CD8-positive, alpha-beta memory T cell (primary cell): ENCODE results near the gene AJM1. TPM values are rescaled to one million over a fixed set of nuclear protein-coding genes. Genes with fewer than 3 reads are reported as not detected.

Experiments
- CTCF ChIA-PET: fragments of 350-600 bp; sonication (Branson Sonifier 250); formaldehyde crosslinking; loops from one replicate; lab custom pipeline; 2021; ENCODE audit warnings: antibody characterized with exemption; lab: Charles Lee
- POLR2A ChIA-PET: fragments of 350-600 bp; sonication (Branson Sonifier 250); formaldehyde crosslinking; loops from one replicate; lab custom pipeline; 2021; ENCODE audit warnings: antibody characterized with exemption; lab: Charles Lee
- DNase-seq, 5 donors: peaks; one replicate each; pipeline versions ENCODE4 v3.0.0 to v3.0.0-alpha.2; 2020 to 2022; ENCODE audit warnings: mixed read lengths in 1 of 5
- H3K27ac ChIP-seq: one replicate; pipeline ENCODE4 v1.7.0; 2013; ENCODE audit warnings: low read depth, mild to moderate bottlenecking, low read length, moderate library complexity
- H3K27me3 ChIP-seq: 2 replicates; pipeline ENCODE4 v1.7.0; 2013; ENCODE audit warnings: low read length, mild to moderate bottlenecking; ENCODE audit not compliant: insufficient read depth, poor library complexity, severe bottlenecking
- H3K36me3 ChIP-seq: 2 replicates; pipeline ENCODE4 v1.7.0; 2013; ENCODE audit warnings: mild to moderate bottlenecking, low read length, moderate library complexity; ENCODE audit not compliant: insufficient read depth
- H3K4me1 ChIP-seq: 2 replicates; pipeline ENCODE4 v1.7.0; 2013; ENCODE audit warnings: mild to moderate bottlenecking, low read length, moderate library complexity; ENCODE audit not compliant: insufficient read depth
- H3K4me3 ChIP-seq: 2 replicates; pipeline ENCODE4 v1.7.0; 2013; ENCODE audit warnings: mild to moderate bottlenecking, low read length
- H3K9me3 ChIP-seq: 2 replicates; pipeline ENCODE4 v1.7.0; 2013; ENCODE audit warnings: mild to moderate bottlenecking, low read length
- H3K27ac Mint-ChIP-seq, 8 donors: one replicate each; pipeline ENCODE4 v1.8.0; 2020 to 2021; ENCODE audit warnings: mixed read lengths in 8 of 8, mild to moderate bottlenecking in 6 of 8, inconsistent platforms in 3 of 8, moderate library complexity in 3 of 8
- H3K27me3 Mint-ChIP-seq, 2 donors: one replicate each; pipeline ENCODE4 v1.8.0; 2020 to 2021; ENCODE audit warnings: mixed read lengths in 2 of 2, mild to moderate bottlenecking in 1 of 2, moderate library complexity in 1 of 2
- H3K36me3 Mint-ChIP-seq, 3 donors: one replicate each; pipeline ENCODE4 v1.8.0; 2020 to 2021; ENCODE audit warnings: mixed read lengths in 3 of 3, inconsistent platforms in 1 of 3, mild to moderate bottlenecking in 1 of 3
- H3K4me1 Mint-ChIP-seq, 3 donors: one replicate each; pipeline ENCODE4 v1.8.0; 2020 to 2021; ENCODE audit warnings: mixed read lengths in 3 of 3, inconsistent platforms in 1 of 3, mild to moderate bottlenecking in 1 of 3
- H3K4me3 Mint-ChIP-seq, 7 donors: one replicate each; pipeline ENCODE4 v1.8.0; 2020 to 2021; ENCODE audit warnings: mixed read lengths in 7 of 7, mild to moderate bottlenecking in 6 of 7, moderate library complexity in 4 of 7, inconsistent platforms in 2 of 7
- H3K9me3 Mint-ChIP-seq, 5 donors: one replicate each; pipeline ENCODE4 v1.8.0; 2020 to 2022; ENCODE audit warnings: mixed read lengths in 5 of 5, mild to moderate bottlenecking in 3 of 5, moderate library complexity in 2 of 5, inconsistent platforms in 1 of 5
- polyA plus RNA-seq: library from polyadenylated mRNA; unstranded; fragments of 300-500 nt; fragmentation: Illumina TruSeq; gene quantifications from one replicate; pipeline ENCODE4 v1.2.3, GENCODE V29; 2021
- total RNA-seq, 2 experiments: library from RNA; stranded (reverse); gene quantifications; one replicate each; pipeline ENCODE4 v1.2.3, GENCODE V29; 2021

Gene AJM1
- total and polyA plus RNA-seq, 3 experiments from 2014 or later: 0.39 to 3.2 (median 3.2) TPM

GRCh38 chr9:136825295-136826187, 16.7 kb upstream of the AJM1 start:
- ChIA-PET CTCF (interaction anchor here (1.2 to 1.3 kb wide), 2 partner anchors 17 to 204 kb away, joined by 3 to 5 read pairs; partner anchors contain the start of gene AJM1), POLR2A (no interaction called here)
- Mint-ChIP-seq H3K4me1 (peaks cover 5 to 6% (median 5%) of the 10 kb centered on the region in 3 donors), H3K36me3 (peaks cover 0 to 54% (median 0%) of the 10 kb centered on the region in 3 donors), H3K27ac (no peak overlapping the region), H3K9me3 (no peaks in the 10 kb centered on the region), H3K4me3 (no peak overlapping the region), H3K27me3 (no peaks in the 10 kb centered on the region)
- H3K4me3 ChIP-seq: no peak overlapping the region
- no peaks in the 10 kb centered on the region for H3K9me3 ChIP-seq
- peaks cover 11% of the 10 kb centered on the region for H3K36me3 ChIP-seq
- peak in 1 of 5 donors; percentile 33 for DNase-seq
- H3K27ac ChIP-seq: no peak overlapping the region
- no peaks in the 10 kb centered on the region for H3K4me1 ChIP-seq
- no peaks in the 10 kb centered on the region for H3K27me3 ChIP-seq

DNA sequence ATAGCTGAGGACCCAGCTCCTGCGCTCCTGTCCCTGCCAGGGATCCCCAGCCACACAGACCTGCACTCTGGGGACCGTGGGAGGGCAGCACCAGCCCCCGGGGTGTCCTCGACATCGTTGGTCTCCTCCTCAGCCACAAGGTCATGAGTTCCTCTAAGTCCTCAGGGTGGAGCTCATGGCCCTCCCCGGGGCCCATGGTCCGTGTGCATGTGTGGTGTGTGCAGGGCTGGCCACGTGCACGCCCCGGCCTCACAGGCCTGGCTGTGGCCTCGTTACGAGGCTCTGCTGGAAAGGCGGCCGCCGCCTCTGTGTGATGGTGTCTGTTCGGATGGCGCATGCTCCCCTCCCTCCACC, 16.1 kb upstream of the AJM1 start:
- Histone ChIP-seq H3K27me3 (no peaks in the 10 kb centered on the region), H3K36me3 (peaks cover 11% of the 10 kb centered on the region), H3K9me3 (no peaks in the 10 kb centered on the region), H3K4me1 (no peaks in the 10 kb centered on the region), H3K4me3 (no peak overlapping the region), H3K27ac (no peak overlapping the region)
- ChIA-PET CTCF (interaction anchor here (1.3 kb wide), 1 partner anchor 16 kb away, joined by 5 read pairs; the partner anchor contains the start of gene AJM1), POLR2A (no interaction called here)
- DNase-seq: no peak
- Mint-ChIP-seq H3K4me1 (no peaks in the 10 kb centered on the region), H3K4me3 (no peak overlapping the region), H3K36me3 (peaks cover 0 to 54% (median 0%) of the 10 kb centered on the region in 3 donors), H3K27ac (no peak overlapping the region), H3K9me3 (no peaks in the 10 kb centered on the region), H3K27me3 (no peaks in the 10 kb centered on the region)

DNA sequence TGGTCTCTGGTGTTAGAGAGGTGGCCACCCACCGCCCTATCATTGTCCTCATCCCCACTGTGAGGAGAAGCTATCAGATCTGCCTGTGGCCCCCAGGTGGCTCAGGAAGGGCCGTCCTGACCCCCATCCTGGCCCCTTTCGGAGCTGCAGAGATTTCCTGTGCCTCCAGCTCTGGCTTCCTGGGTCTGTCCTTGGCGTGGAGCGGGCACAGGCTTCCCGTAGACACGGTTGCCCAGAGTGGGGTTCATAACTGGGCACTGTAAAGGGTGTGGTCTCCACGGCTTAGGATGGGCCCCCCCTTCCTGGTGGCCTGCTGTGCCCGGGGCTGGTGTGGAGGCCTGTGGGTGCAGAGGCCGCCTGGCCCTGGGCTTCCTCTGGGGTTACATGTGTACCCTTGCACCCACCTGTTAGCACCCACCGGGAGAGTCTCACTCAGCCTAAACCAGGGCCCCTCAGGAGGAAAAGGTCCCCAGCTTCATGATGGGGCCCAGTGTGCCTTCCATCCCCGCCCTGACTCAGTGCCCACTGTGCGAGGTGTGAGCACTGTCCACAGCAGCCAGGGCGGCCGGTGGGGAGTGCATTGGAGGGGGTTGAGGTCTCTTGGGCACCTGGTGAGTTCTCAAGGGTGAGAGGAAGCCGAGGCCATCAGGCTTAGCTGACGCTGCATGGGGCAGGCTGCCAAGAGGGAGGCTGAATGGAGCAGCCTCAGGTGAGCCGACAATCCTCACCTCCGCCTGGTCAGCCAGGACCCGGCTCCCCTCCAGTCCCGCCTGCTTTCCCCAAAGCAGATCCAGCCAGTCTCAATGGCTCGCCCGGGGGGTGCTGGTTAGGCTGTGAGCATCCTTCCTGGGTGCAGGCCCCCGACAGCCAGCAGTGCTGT, 15.3 kb upstream of the AJM1 start:
- Histone ChIP-seq H3K27ac (no peak overlapping the region), H3K4me1 (no peaks in the 10 kb centered on the region), H3K27me3 (no peaks in the 10 kb centered on the region), H3K9me3 (no peaks in the 10 kb centered on the region), H3K36me3 (peaks cover 11% of the 10 kb centered on the region), H3K4me3 (no peak overlapping the region)
- Mint-ChIP-seq H3K9me3 (no peaks in the 10 kb centered on the region), H3K36me3 (peaks cover 0 to 62% (median 0%) of the 10 kb centered on the region in 3 donors), H3K4me3 (no peak overlapping the region), H3K27me3 (no peaks in the 10 kb centered on the region), H3K4me1 (no peaks in the 10 kb centered on the region), H3K27ac (no peak overlapping the region)
- ChIA-PET CTCF (interaction anchor here (1.1 to 1.3 kb wide), 2 partner anchors 15 to 17 kb away, joined by 3 to 5 read pairs; partner anchors contain the start of gene AJM1), POLR2A (no interaction called here)
- DNase-seq: peak in 1 of 5 donors; percentile 39

DNA sequence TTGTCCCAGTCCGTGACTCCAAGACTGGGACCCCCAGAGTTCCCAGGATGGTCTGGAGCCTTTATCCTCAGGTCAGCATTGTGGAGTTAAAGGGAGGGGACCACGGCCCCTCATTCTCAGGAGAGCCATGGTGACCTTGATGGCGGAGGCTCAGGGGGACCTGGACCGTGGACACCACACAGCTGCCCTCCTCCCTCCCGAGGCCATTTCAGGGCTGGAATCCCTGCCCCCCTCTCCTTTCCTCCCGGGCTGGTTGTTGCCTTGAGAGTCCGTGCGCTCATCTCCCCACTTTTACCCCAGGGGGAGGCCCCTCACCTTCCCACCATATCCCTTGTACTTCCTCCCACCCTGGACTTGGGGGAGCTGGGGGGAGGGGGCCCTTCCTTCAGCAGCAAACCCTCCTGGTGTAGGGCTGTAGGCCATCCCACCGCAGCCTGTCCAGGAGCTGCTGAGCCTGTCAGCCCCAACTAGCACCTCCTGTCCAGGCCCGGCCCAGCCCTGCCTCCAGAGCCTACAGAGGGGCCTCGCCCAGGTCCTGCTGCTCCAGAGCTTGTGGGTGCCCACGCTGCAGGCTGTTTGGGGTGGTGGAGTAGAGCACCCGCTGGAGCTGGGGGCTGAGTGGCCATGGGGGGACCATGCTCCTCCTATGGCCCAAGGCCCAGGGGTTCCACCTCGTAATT, 14.3 kb upstream of the AJM1 start:
- H3K4me3 Mint-ChIP-seq: no peak overlapping the region
- Histone ChIP-seq H3K27ac (no peak overlapping the region), H3K36me3 (peaks cover 11% of the 10 kb centered on the region), H3K9me3 (no peaks in the 10 kb centered on the region), H3K4me3 (no peak overlapping the region), H3K4me1 (no peaks in the 10 kb centered on the region), H3K27me3 (no peaks in the 10 kb centered on the region)
- peaks cover 0 to 69% (median 0%) of the 10 kb centered on the region in 3 donors for H3K36me3 Mint-ChIP-seq
- CTCF ChIA-PET: interaction anchor here (1.1 to 1.2 kb wide), 2 partner anchors 16 to 34 kb away, joined by 3 read pairs; no protein-coding TSS in a partner anchor
- no peak overlapping the region for H3K27ac Mint-ChIP-seq
- POLR2A ChIA-PET: no interaction called here
- H3K4me1 Mint-ChIP-seq: no peaks in the 10 kb centered on the region
- no peaks in the 10 kb centered on the region for H3K27me3 Mint-ChIP-seq
- H3K9me3 Mint-ChIP-seq: no peaks in the 10 kb centered on the region
- peak in 1 of 5 donors; percentile 38 for DNase-seq

DNA sequence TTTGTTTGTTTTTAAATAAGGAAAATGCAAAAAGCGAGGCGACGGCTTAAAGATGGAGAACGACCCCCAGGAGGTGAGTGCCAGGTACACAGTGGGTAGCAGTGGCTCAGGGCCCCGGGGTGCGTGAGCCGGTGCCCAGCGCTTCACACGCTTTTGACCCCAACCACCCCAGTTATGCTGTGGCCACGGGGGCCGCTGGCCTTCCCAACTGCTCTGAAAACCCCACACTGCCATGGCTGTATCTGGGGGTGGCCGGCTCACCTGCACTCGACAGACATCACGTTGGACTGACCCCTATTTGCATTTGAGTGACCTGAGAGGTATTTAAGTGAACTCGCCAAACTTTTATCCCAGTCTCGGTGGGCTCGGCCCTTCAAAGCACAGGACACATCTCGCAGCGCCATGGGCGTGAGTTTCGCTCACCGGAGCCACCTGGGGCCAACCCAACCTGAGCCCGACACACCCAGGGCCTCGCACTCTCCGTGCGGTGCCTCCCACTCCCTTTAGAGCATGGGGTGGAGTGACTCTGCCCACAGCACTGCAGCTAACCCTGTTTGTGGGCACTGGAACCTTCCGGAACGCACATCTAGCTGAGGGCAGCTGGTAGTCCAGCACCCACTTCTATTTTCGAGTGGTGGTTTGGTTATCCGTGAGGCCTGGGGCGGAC, 13.7 kb upstream of the AJM1 start:
- Histone ChIP-seq H3K27me3 (no peaks in the 10 kb centered on the region), H3K36me3 (peaks cover 7% of the 10 kb centered on the region), H3K27ac (no peak overlapping the region), H3K9me3 (no peaks in the 10 kb centered on the region), H3K4me3 (no peak overlapping the region), H3K4me1 (no peaks in the 10 kb centered on the region)
- POLR2A ChIA-PET: no interaction called here
- CTCF ChIA-PET: interaction anchor here (0.9 to 1.2 kb wide), 3 partner anchors 13 to 35 kb away, joined by 3 read pairs; partner anchors contain the start of gene AJM1
- H3K4me1 Mint-ChIP-seq: no peaks in the 10 kb centered on the region
- peaks cover 0 to 64% (median 0%) of the 10 kb centered on the region in 3 donors for H3K36me3 Mint-ChIP-seq
- H3K27me3 Mint-ChIP-seq: no peaks in the 10 kb centered on the region
- H3K4me3 Mint-ChIP-seq: no peak overlapping the region
- no peaks in the 10 kb centered on the region for H3K9me3 Mint-ChIP-seq
- no peak overlapping the region for H3K27ac Mint-ChIP-seq
- DNase-seq: no peak

GRCh38 chr9:136829412-136829811, 12.9 kb upstream of the AJM1 start:
- ChIA-PET CTCF (interaction anchor here (0.9 to 1.1 kb wide), 2 partner anchors 13 to 29 kb away, joined by 3 read pairs; partner anchors contain the start of gene AJM1), POLR2A (no interaction called here)
- Mint-ChIP-seq H3K27ac (no peak overlapping the region), H3K4me3 (no peak overlapping the region), H3K4me1 (peaks cover 0 to 2% (median 0%) of the 10 kb centered on the region in 3 donors), H3K27me3 (no peaks in the 10 kb centered on the region), H3K9me3 (no peaks in the 10 kb centered on the region), H3K36me3 (peaks cover 0 to 65% (median 3%) of the 10 kb centered on the region in 3 donors)
- H3K27ac ChIP-seq: no peak overlapping the region
- H3K4me3 ChIP-seq: no peak overlapping the region
- no peaks in the 10 kb centered on the region for H3K4me1 ChIP-seq
- H3K9me3 ChIP-seq: no peaks in the 10 kb centered on the region
- no peak for DNase-seq
- H3K27me3 ChIP-seq: no peaks in the 10 kb centered on the region
- H3K36me3 ChIP-seq: peaks cover 3% of the 10 kb centered on the region
